GM18873 (cell line): ENCODE data around the gene GPBAR1.

Experiments used
- ATAC-seq: cut with Tn5 transposase; IDR thresholded peaks from one replicate; pipeline ENCODE4 v1.9.1; 2021; ENCODE audit warnings: mild to moderate bottlenecking, moderate library complexity, moderate number of reproducible peaks; ENCODE audit not compliant: unreplicated experiment, low FRiP score

The GPBAR1 gene

GRCh38 chr2:218260742-218261422 is at the start of gene GPBAR1:
GPBAR1 (plus strand) TSS chr2:218261015; CDS start chr2:218262725, 1,710 bp downstream.
- no peak for ATAC-seq

GRCh38 chr2:218214116-218214515 is 46.7 kb upstream of the GPBAR1 start:
- no peak for ATAC-seq

- ATAC-seq, result no peak
Measured at GRCh38 chr2:218216336-218216673, 44.5 kb upstream of the GPBAR1 start.

- peak; percentile 52 for ATAC-seq
Measured at GRCh38 chr2:218216674-218217359, 44.0 kb upstream of the GPBAR1 start, which contains the start of gene ARPC2. ARPC2 (plus strand) TSS chr2:218217189; CDS start chr2:218217471, 282 bp downstream.

- ATAC-seq, result no peak
Measured at GRCh38 chr2:218217360-218218267, 43.2 kb upstream of the GPBAR1 start.

- ATAC-seq, result peak; percentile 57
Measured at GRCh38 chr2:218218268-218219185, 42.3 kb upstream of the GPBAR1 start.

GRCh38 chr2:218219934-218220333 is 40.9 kb upstream of the GPBAR1 start:
- no peak for ATAC-seq

GRCh38 chr2:218221000-218221399 is 39.8 kb upstream of the GPBAR1 start:
- ATAC-seq, result no peak

GRCh38 chr2:218223046-218223445 is 37.8 kb upstream of the GPBAR1 start:
- ATAC-seq, result no peak

GRCh38 chr2:218224186-218224585 is 36.6 kb upstream of the GPBAR1 start:
- no peak for ATAC-seq

- ATAC-seq, result no peak
Measured at GRCh38 chr2:218226903-218227302, 33.9 kb upstream of the GPBAR1 start.

- ATAC-seq, result no peak
Measured at GRCh38 chr2:218228366-218229090, 32.3 kb upstream of the GPBAR1 start.

GRCh38 chr2:218229239-218229638 is 31.6 kb upstream of the GPBAR1 start:
- ATAC-seq, result peak; percentile 81

GRCh38 chr2:218229851-218230250 is 31.0 kb upstream of the GPBAR1 start:
- no peak for ATAC-seq

GRCh38 chr2:218230882-218231281 is 29.9 kb upstream of the GPBAR1 start:
- ATAC-seq, result peak; percentile 58

GRCh38 chr2:218233543-218233942 is 27.3 kb upstream of the GPBAR1 start:
- ATAC-seq, result no peak

GRCh38 chr2:218234521-218234920 is 26.3 kb upstream of the GPBAR1 start:
- no peak for ATAC-seq

GRCh38 chr2:218235017-218235416 is 25.8 kb upstream of the GPBAR1 start:
- no peak for ATAC-seq

- ATAC-seq, result no peak
Measured at GRCh38 chr2:218236829-218237228, 24.0 kb upstream of the GPBAR1 start.
